Anterior cingulate cortex (tissue), 58 donors: ENCODE data around the gene SPCS2.
"Not testable (repeated sequence)": the region's sequence is repeated elsewhere in the genome, so short reads cannot be mapped to it uniquely, and the experiment has no call there.

Experiments used
- DNase-seq, 58 donors: peaks; one replicate each; lab custom pipeline; 2025; lab: John Stamatoyannopoulos, UW

Gene SPCS2

DNA sequence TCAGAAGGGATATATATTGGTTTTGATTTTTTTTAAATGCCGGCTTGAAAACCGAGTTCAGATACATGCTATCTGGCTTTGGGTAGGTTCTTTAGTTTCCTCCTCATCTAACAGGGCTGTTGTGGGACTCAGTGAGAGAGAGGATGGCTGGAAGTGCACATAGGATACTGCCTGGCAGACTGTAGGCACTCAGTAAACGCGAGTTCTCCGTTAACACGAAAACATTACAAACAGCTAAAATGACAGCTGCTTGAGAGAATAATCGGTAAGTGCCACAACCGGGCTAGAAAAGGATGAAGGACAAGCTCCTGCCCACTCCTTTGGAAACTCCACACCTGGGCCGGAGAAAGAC, 544 bp upstream of the SPCS2 start:
- no peak for DNase-seq

- DNase-seq, result no peak
Observed at GRCh38 chr11:74949753-74950137, 679 bp downstream of the SPCS2 start.

DNA sequence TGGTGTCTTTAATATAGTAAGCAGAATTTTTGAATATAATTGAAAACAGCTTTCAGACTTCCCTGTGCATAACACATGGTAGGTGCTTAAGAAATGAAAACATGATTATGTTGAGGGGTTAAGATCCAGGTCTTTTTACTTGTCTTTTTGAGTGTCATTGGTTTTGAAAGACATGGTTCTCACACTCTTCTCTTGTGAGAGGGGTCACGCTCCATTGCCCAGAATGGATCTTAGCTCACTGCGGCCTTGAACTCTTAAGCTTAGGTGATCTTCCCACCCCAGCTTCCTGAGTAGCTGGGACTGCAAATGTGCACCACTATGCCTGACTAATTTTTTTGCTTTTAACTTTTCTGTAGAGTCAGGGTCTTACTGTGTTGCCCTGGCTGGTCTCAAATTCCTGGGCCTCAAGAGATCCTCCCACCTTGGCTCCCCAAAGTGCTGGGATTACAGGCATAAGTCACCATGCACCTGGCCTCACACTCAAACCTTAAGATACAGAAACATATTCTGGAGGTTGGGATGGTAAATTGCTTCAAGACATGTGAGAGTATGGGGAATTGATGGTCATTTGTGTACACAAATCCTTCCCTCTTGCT, 1.4 kb downstream of the SPCS2 start:
- no peak for DNase-seq

GRCh38 chr11:74951226-74951625, 2.2 kb downstream of the SPCS2 start:
- DNase-seq, result no peak

GRCh38 chr11:74952752-74953151, 3.7 kb downstream of the SPCS2 start:
- no peak for DNase-seq

GRCh38 chr11:74953451-74953850, 4.4 kb downstream of the SPCS2 start:
- no peak for DNase-seq

DNA sequence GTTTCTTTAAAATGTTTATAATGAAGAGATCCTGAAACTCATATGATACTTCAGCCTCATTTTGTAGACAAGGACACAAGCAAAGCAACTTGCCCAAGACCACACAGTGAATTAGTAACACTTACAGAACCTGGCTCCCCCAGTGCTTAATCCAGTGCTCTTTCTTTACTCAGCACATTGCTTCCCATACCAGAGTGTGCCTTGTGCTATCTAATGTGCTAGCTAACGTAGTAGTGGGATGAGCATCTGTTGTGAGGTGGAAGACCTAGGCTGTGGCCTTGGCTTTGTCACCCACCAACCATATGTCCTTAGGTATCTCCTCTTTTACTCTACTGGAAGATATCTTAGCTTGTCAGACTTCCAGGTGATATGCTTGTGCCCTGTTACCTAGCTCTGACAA, 5.1 kb downstream of the SPCS2 start:
- no peak for DNase-seq

- no peak for DNase-seq
Observed at GRCh38 chr11:74956397-74957015, 7.4 kb downstream of the SPCS2 start.

DNA sequence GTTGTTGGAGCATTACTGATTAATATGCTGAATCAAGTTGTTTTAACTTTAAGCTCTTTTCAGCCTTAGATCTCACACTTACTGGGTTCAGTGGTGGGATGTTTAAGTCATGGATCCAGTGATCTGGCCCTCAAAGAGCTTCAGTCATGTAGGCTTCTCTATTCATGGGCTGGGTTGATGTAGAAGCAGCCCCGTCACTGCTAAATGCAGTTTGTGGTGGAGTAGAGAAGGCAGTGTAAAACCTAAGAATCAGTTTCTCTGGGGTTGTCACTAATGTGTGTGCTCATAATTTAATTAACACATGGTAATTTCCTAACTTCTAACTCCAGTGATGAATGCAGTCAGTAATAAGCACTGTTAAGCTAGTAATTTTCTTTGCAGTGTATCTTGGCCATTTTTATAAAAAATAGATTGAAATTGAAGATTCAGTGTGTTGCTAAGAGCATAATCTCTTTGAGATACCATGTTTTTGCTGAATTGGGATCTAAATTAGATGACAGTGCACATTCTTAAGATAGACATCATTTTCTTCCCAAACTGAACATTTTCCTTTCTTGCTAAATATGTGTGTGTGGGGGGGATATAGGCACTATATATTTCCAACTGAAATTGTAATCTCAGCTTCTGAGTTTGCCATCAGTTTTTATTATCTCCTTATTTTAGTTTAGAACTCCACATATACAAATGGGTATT, 9.0 kb downstream of the SPCS2 start:
- no peak for DNase-seq

DNA sequence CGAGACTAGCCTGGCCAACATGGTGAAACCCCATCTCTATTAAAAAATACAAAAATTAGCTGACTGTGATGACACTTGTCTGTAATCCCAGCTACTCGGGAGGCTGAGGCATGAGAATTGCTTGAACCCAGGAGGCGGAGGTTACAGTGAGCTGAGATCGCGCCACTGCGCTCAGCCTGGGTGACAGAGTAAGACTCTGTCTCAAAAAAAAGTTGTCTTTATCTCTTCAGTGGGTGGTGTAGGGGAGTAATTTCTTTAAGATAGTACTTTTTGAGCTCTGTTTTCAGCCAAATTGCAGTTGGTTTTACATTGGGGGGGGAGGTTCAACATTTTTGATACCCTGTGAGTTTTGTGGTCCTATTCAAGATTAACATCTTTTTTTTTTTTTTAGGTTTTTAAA, 11.1 kb downstream of the SPCS2 start:
- DNase-seq, result not testable (repeated sequence)

DNA sequence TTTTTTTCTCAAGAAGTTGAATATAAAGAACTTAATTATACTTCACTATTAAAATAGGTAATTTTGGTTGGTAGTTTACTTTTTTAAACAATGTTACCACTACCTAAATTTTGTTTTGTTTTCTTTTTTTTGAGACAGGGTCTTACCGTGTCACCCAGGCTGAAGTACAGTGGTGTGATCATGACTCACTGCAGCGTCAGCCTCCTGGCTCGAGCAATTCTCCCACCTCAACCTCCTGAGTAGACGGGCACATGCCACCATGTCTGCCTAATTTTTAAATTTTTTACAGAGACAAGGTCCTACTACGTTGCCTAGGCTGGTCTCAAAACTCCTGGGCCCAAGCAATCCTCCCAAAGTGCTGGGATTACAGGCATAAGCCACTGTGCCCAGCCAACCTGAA, 17.6 kb downstream of the SPCS2 start:
- no peak for DNase-seq

DNA sequence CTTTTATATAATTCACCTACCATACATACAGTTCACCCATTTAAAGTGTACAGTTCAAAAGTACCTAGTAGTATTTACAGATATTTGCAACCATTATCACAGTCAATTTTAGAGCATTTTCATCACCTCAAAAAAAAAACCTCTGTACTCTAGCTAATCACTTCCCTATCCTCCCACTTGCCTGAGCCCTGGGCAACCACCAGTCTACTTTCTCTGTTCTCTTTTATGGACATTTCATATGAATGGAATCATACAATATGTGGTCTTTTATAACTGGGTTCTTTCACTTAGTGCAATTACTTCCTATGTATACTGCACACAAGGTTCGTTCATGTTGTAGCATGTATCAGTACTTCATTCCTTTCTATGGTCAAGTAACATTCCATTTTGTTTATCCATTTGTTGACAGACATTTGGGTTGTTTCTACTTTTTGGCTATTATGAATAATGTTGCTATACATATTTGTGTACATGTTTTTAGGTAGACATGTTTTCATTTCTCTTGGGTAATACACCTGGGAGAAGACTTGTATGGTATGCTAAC, 21.9 kb downstream of the SPCS2 start:
- no peak for DNase-seq

- DNase-seq, result peak in 16 of 58 donors; percentile 5 to 44 (median 16)
Observed at GRCh38 chr11:74971424-74971823, 22.4 kb downstream of the SPCS2 start.

- no peak for DNase-seq
Observed at GRCh38 chr11:74978041-74978440, 29.0 kb downstream of the SPCS2 start.

GRCh38 chr11:74980634-74981033, 31.6 kb downstream of the SPCS2 start:
- DNase-seq, result no peak

GRCh38 chr11:74981888-74982287, 32.8 kb downstream of the SPCS2 start:
- no peak for DNase-seq

GRCh38 chr11:74984070-74984469, 35.0 kb downstream of the SPCS2 start:
- DNase-seq, result no peak

DNA sequence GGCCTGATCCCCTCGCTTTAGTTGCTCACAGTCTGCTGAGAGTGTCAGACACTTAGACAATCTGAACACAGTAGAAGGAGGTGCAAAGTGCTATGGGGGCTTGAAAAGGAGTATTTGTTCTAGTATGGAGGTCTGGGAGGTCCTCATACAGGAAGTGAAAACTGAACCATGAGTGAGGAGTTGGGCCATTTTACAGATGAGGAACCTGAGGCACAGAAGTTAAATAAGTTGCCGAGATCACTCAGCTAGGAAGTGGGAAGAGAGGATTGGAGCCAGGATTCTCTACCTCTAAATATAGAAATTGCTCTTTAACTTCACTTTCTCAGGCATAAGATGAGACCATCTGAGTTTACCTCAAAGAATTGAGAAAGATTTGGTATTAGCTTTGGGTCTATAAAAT, 35.7 kb downstream of the SPCS2 start:
- no peak for DNase-seq

DNA sequence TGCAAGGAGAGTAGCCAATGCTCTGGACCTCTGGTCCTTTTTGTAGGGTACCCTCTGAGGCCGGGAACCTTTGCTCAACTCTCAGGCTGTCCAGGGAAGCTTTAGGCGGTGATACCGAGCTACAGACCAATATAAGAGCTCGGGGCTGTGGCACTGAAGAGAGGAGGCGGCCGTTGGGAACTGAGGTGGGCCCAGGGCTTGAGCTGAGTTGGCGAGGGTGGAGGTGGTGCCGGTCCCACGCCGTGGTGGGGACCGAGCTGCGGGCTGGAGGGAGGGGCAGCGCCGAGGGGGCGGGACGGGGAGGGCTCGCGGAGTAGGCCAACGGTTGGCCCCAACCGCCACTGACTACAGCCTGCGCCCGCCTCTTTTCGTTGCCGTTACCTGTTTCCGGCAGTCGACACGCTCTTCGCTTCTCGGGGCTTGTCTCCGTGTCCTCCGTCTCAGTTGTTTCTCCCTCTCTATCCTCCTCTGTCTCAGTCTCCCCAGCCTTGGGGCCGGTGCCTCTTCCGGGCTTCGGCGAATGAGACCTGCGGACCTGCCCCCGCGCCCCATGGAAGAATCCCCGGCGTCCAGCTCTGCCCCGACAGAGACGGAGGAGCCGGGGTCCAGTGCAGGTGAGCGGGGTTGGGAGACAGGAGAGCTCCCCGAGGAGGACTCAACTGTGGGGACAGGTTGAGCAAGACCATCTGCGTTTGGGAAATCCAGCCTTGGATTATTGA, 39.6 kb downstream of the SPCS2 start, which contains the start of gene NEU3:
Gene NEU3, plus strand, starts transcription at position 393 of the 719 bp plus-strand sequence. Its CDS starts 128 bp downstream, at position 521.
- DNase-seq, result peak in 54 of 58 donors; percentile 6 to 85 (median 56)

- no peak for DNase-seq
Observed at GRCh38 chr11:74989260-74989638, 40.2 kb downstream of the SPCS2 start.

GRCh38 chr11:74990150-74990549, 41.1 kb downstream of the SPCS2 start:
- DNase-seq, result not testable (repeated sequence)
